Mesendoderm (in vitro differentiated cells): Measurements from ENCODE around the gene FILIP1L.

ENCODE experiments used
- DNase-seq: peaks from one replicate; pipeline ENCODE4 v3.0.0; 2013
- H2AK5ac ChIP-seq: 2 replicates; pipeline ENCODE4 v1.6.1; 2013; ENCODE audit warnings: low read length, inconsistent platforms
- H2BK120ac ChIP-seq: 2 replicates; pipeline ENCODE4 v1.6.1; 2013; ENCODE audit warnings: low read depth, mild to moderate bottlenecking, low read length, moderate library complexity, mixed read lengths
- H2BK15ac ChIP-seq: replicated peaks from 2 replicates; pipeline ENCODE4 v1.6.1; 2013; ENCODE audit warnings: low read depth, mild to moderate bottlenecking, moderate library complexity
- H2BK5ac ChIP-seq: 2 replicates; pipeline ENCODE4 v1.6.1; 2013; ENCODE audit warnings: low read length, inconsistent platforms
- H3K18ac ChIP-seq: 2 replicates; pipeline ENCODE4 v1.6.1; 2013; ENCODE audit warnings: mild to moderate bottlenecking, low read length, mixed read lengths
- H3K23ac ChIP-seq: one replicate; pipeline ENCODE4 v1.6.1; 2013; ENCODE audit warnings: low read length
- H3K27ac ChIP-seq: 2 replicates; pipeline ENCODE4 v1.5.1; 2013; ENCODE audit warnings: low read depth, mild to moderate bottlenecking, inconsistent platforms, low read length, moderate library complexity
- H3K27me3 ChIP-seq: 2 replicates; pipeline ENCODE4 v1.6.1; 2013; ENCODE audit warnings: low read length, control low read depth, mild to moderate bottlenecking, inconsistent platforms; ENCODE audit not compliant: insufficient read depth, poor library complexity
- H3K36me3 ChIP-seq: 2 replicates; pipeline ENCODE4 v1.6.1; 2013; ENCODE audit warnings: low read length, inconsistent platforms; ENCODE audit not compliant: control insufficient read depth, insufficient read depth
- H3K4ac ChIP-seq: one replicate; pipeline ENCODE4 v1.6.1; 2013; ENCODE audit warnings: low read depth, mild to moderate bottlenecking, low read length, moderate library complexity
- H3K4me1 ChIP-seq: 2 replicates; pipeline ENCODE4 v1.6.1; 2013; ENCODE audit warnings: low read depth, low read length, inconsistent platforms; ENCODE audit not compliant: control insufficient read depth
- H3K4me2 ChIP-seq: 2 replicates; pipeline ENCODE4 v1.6.1; 2013; ENCODE audit warnings: low read length
- H3K4me3 ChIP-seq: 2 replicates; pipeline ENCODE4 v1.5.1; 2013; ENCODE audit warnings: mild to moderate bottlenecking, low read length
- H3K56ac ChIP-seq: one replicate; pipeline ENCODE4 v1.6.1; 2013; ENCODE audit warnings: low read length
- H3K79me1 ChIP-seq: 2 replicates; pipeline ENCODE4 v1.6.1; 2013; ENCODE audit warnings: low read length, inconsistent platforms
- H3K79me2 ChIP-seq: 2 replicates; pipeline ENCODE4 v1.6.1; 2013; ENCODE audit warnings: mild to moderate bottlenecking, low read length; ENCODE audit not compliant: control insufficient read depth, insufficient read depth
- H3K9ac ChIP-seq: 2 replicates; pipeline ENCODE4 v1.6.1; 2013; ENCODE audit warnings: low read length, inconsistent platforms
- H4K5ac ChIP-seq: one replicate; pipeline ENCODE4 v1.6.1; 2013; ENCODE audit warnings: low read length
- H4K8ac ChIP-seq: one replicate; pipeline ENCODE4 v1.6.1; 2013; ENCODE audit warnings: low read depth, mild to moderate bottlenecking, control low read depth, low read length, moderate library complexity
- WGBS: extraction: QIAGEN DNeasy Blood & Tissue Kit; methylation state at CpG from one replicate; pipeline ENCODE4 v1.1.7; 2013; ENCODE audit warnings: low lambda C conversion rate, missing lambda C conversion rate; ENCODE audit not compliant: insufficient coverage; ENCODE audit errors: extremely low coverage; 5-methylcytosine and 5-hydroxymethylcytosine counted together

The FILIP1L gene

GRCh38 chr3:99921377-99921695 lies 193.0 kb downstream of the FILIP1L start:
- Histone ChIP-seq H2BK5ac (no peak overlapping the region), H2BK15ac (no peak overlapping the region), H3K36me3 (no peaks in the 10 kb centered on the region), H3K23ac (no peak overlapping the region), H3K79me1 (peaks cover 3% of the 10 kb centered on the region), H3K56ac (peak overlapping the region; percentile 47), H2AK5ac (peak overlapping the region; percentile 28), H3K4ac (no peak overlapping the region), H2BK120ac (no peak overlapping the region), H3K4me3 (no peak overlapping the region), H3K27me3 (no peaks in the 10 kb centered on the region), H3K9ac (no peak overlapping the region), H3K18ac (no peak overlapping the region), H4K5ac (no peak overlapping the region), H3K4me1 (peaks cover 6% of the 10 kb centered on the region), H3K27ac (no peak overlapping the region), H3K79me2 (no peaks in the 10 kb centered on the region), H4K8ac (no peak overlapping the region), H3K4me2 (no peak overlapping the region)
- WGBS, result no CpG with 5 or more reads among the region's 1 CpG
- no peak for DNase-seq

- H3K18ac ChIP-seq, result peak overlapping the region; percentile 80
- H3K27me3 ChIP-seq, result no peaks in the 10 kb centered on the region
- no peaks in the 10 kb centered on the region for H3K79me2 ChIP-seq
- H3K4me1 ChIP-seq, result peaks cover 6% of the 10 kb centered on the region
- H3K56ac ChIP-seq, result peak overlapping the region; percentile 77
- no CpG with 5 or more reads among the region's 10 CpGs for WGBS
- H2BK5ac ChIP-seq, result peak overlapping the region; percentile 17
- H3K4me3 ChIP-seq, result no peak overlapping the region
- peak overlapping the region; percentile 39 for H3K9ac ChIP-seq
- no peak overlapping the region for H4K8ac ChIP-seq
- H2BK15ac ChIP-seq, result no peak overlapping the region
- H2BK120ac ChIP-seq, result no peak overlapping the region
- H3K27ac ChIP-seq, result no peak overlapping the region
- DNase-seq, result peak; percentile 91
- H3K36me3 ChIP-seq, result no peaks in the 10 kb centered on the region
- H2AK5ac ChIP-seq, result no peak overlapping the region
- no peak overlapping the region for H4K5ac ChIP-seq
- H3K23ac ChIP-seq, result no peak overlapping the region
- H3K79me1 ChIP-seq, result peaks cover 3% of the 10 kb centered on the region
- H3K4ac ChIP-seq, result no peak overlapping the region
- no peak overlapping the region for H3K4me2 ChIP-seq
These were observed 193.6 kb downstream of the FILIP1L start for GRCh38 chr3:99920481-99921376.

- H3K27ac ChIP-seq, result no peak overlapping the region
- no peak for DNase-seq
- no peak overlapping the region for H2AK5ac ChIP-seq
- H3K23ac ChIP-seq, result no peak overlapping the region
- no peak overlapping the region for H2BK5ac ChIP-seq
- H3K56ac ChIP-seq, result no peak overlapping the region
- H3K4me2 ChIP-seq, result no peak overlapping the region
- H2BK15ac ChIP-seq, result no peak overlapping the region
- peaks cover 6% of the 10 kb centered on the region for H3K4me1 ChIP-seq
- no peak overlapping the region for H4K8ac ChIP-seq
- H3K18ac ChIP-seq, result no peak overlapping the region
- H4K5ac ChIP-seq, result no peak overlapping the region
- H3K27me3 ChIP-seq, result no peaks in the 10 kb centered on the region
- H3K9ac ChIP-seq, result no peak overlapping the region
- H3K4ac ChIP-seq, result no peak overlapping the region
- peaks cover 3% of the 10 kb centered on the region for H3K79me1 ChIP-seq
- no peaks in the 10 kb centered on the region for H3K36me3 ChIP-seq
- no peak overlapping the region for H3K4me3 ChIP-seq
- no peaks in the 10 kb centered on the region for H3K79me2 ChIP-seq
- H2BK120ac ChIP-seq, result no peak overlapping the region
These were observed 194.6 kb downstream of the FILIP1L start for GRCh38 chr3:99919694-99920093.

- Histone ChIP-seq H3K4me1 (peaks cover 6% of the 10 kb centered on the region), H3K9ac (no peak overlapping the region), H4K5ac (no peak overlapping the region), H3K36me3 (no peaks in the 10 kb centered on the region), H3K18ac (no peak overlapping the region), H3K27ac (no peak overlapping the region), H3K23ac (no peak overlapping the region), H2BK5ac (no peak overlapping the region), H4K8ac (no peak overlapping the region), H3K4me2 (no peak overlapping the region), H3K79me2 (no peaks in the 10 kb centered on the region), H3K56ac (no peak overlapping the region), H3K27me3 (no peaks in the 10 kb centered on the region), H2AK5ac (no peak overlapping the region), H3K4ac (no peak overlapping the region), H3K79me1 (peaks cover 3% of the 10 kb centered on the region), H2BK15ac (no peak overlapping the region), H3K4me3 (no peak overlapping the region), H2BK120ac (no peak overlapping the region)
- DNase-seq, result no peak
These were observed 195.6 kb downstream of the FILIP1L start for GRCh38 chr3:99918715-99919114.

- no peak overlapping the region for H3K18ac ChIP-seq
- no peaks in the 10 kb centered on the region for H3K27me3 ChIP-seq
- peaks cover 3% of the 10 kb centered on the region for H3K4me1 ChIP-seq
- no peak overlapping the region for H3K4me3 ChIP-seq
- H2BK120ac ChIP-seq, result no peak overlapping the region
- H3K79me1 ChIP-seq, result no peaks in the 10 kb centered on the region
- no peak overlapping the region for H2BK5ac ChIP-seq
- no peak overlapping the region for H3K4ac ChIP-seq
- no peak overlapping the region for H4K8ac ChIP-seq
- H3K36me3 ChIP-seq, result no peaks in the 10 kb centered on the region
- H3K79me2 ChIP-seq, result no peaks in the 10 kb centered on the region
- no peak overlapping the region for H3K9ac ChIP-seq
- H3K27ac ChIP-seq, result no peak overlapping the region
- DNase-seq, result no peak
- no peak overlapping the region for H3K56ac ChIP-seq
- no peak overlapping the region for H2AK5ac ChIP-seq
- no peak overlapping the region for H3K4me2 ChIP-seq
- no peak overlapping the region for H3K23ac ChIP-seq
- H4K5ac ChIP-seq, result no peak overlapping the region
- H2BK15ac ChIP-seq, result no peak overlapping the region
- no CpG with 5 or more reads among the region's 3 CpGs for WGBS
These were observed 198.3 kb downstream of the FILIP1L start for GRCh38 chr3:99915906-99916432.

GRCh38 chr3:99911433-99911832 lies 202.9 kb downstream of the FILIP1L start:
- Histone ChIP-seq H2BK5ac (no peak overlapping the region), H3K4me1 (no peaks in the 10 kb centered on the region), H3K18ac (no peak overlapping the region), H4K8ac (no peak overlapping the region), H3K36me3 (no peaks in the 10 kb centered on the region), H4K5ac (no peak overlapping the region), H2BK120ac (no peak overlapping the region), H2BK15ac (no peak overlapping the region), H3K27ac (no peak overlapping the region), H3K79me2 (no peaks in the 10 kb centered on the region), H3K4ac (no peak overlapping the region), H3K9ac (no peak overlapping the region), H2AK5ac (no peak overlapping the region), H3K56ac (no peak overlapping the region), H3K4me2 (no peak overlapping the region), H3K79me1 (no peaks in the 10 kb centered on the region), H3K4me3 (no peak overlapping the region), H3K23ac (no peak overlapping the region), H3K27me3 (no peaks in the 10 kb centered on the region)
- WGBS, result no CpG with 5 or more reads among the region's 3 CpGs
- DNase-seq, result peak; percentile 62
